Left kidney (tissue), 2 donors: ENCODE data around the gene SUMF2. TPM values are rescaled to one million over a fixed set of nuclear protein-coding genes. Genes with fewer than 3 reads are reported as not detected.
"Not testable (repeated sequence)": the region's sequence is repeated elsewhere in the genome, so short reads cannot be mapped to it uniquely, and the experiment has no call there.

Source experiments
- DNase-seq: peaks from one replicate; pipeline ENCODE4 v3.0.0-alpha.2; 2013
- polyA plus RNA-seq: library from polyadenylated mRNA; unstranded; fragments of 120-200 nt; gene quantifications from one replicate; pipeline ENCODE4 v1.2.1, GENCODE V29; 2013; ENCODE audit not compliant: insufficient read length

The SUMF2 gene
- polyA plus RNA-seq, 1 donor = 153 TPM

DNA sequence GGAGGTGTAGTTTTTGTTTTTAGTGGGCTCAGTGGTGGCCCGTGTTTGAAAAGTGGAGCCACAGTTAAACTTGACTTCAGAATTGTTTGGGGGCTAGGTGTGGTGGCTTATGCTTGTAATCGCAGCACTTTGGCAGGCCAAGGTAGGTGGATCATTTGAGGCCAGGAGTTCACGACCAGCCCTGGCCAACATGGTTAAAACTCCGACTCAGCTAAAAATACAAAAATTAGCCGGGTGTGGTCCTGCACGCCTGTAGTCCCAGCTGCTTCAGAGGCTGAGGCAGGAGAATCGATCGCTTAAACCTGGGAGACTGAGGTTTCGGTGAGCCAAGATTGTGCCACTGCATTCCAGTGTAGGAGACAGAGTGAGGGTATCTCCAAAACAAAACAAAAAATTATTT lies 10.7 kb upstream of the SUMF2 start:
- no peak for DNase-seq

DNA sequence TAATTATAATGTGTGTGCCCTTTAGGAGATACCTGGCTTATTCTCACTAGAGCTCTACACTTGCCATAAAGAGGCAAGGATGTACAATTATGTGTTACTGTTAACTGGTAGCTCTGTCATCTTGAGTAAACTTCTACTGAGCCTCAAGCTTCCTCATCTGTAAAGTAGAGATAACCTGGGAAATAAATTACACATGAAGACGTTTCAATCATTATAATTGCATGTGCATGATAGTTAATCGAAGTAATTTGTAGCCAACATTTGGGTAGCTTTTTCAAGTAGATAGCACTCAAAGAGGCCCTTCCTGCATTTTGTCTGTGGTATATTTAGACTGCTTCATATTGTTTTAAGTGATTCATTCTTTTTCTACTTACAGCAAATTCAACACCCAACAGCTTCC lies 10.1 kb upstream of the SUMF2 start:
- DNase-seq = no peak

DNA sequence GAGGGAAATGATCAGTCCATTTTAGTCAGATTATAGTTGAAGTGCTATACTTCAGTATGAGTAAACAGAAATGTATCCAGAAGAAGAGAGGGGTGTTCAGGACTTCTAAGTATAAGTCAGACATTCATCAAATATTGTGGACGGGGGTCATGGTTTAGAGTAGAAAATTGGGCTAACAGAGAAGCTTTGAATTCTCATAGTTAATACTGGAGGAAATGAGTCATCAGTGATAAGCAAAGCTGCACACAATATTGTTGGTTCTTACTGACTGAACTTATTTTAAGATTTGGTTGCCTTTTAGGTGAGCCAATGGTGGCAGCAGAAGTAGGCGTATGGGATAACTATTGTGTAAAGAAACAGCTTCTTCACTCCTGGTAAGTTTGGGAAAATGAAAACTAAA lies 1.7 kb upstream of the SUMF2 start:
- DNase-seq = no peak

DNA sequence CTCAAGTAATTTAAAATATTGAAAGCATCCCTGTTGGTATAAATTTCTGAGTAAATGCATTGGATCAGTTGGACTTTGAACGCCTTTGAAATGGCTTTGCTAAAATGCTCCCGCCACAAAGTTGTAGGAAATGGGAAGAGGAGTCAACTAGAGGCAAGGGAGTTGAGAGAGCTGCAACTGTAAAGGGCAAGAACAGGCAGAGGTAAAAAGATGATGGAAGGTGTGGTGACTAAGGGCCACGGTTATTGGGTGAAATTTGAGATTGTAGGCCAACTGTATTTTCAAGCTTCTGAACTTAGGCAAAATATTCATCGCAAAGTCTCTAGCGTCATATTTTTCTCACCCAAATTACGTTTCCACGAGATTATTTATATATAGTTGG lies 595 bp upstream of the SUMF2 start:
- DNase-seq = no peak

DNA sequence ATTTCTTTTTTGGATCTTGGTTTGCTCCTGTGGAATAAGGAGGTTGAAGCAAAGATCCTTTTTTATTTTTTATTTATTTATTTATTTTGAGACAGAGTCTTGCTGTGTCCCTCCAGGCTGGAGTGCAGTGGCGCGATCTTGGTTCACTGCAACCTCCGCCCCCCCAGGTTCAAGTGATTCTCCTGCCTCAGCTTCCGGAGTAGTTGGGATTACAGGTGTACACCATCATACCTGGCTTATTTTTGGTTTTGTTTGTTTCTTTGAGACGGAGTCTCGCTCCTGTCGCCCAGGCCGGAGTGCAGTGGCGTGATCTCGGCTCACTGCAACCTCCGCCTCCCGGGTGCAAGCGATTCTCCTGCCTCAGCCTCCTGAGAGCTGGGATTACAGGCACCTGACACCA lies 2.3 kb downstream of the SUMF2 start:
- DNase-seq = not testable (repeated sequence)

DNA sequence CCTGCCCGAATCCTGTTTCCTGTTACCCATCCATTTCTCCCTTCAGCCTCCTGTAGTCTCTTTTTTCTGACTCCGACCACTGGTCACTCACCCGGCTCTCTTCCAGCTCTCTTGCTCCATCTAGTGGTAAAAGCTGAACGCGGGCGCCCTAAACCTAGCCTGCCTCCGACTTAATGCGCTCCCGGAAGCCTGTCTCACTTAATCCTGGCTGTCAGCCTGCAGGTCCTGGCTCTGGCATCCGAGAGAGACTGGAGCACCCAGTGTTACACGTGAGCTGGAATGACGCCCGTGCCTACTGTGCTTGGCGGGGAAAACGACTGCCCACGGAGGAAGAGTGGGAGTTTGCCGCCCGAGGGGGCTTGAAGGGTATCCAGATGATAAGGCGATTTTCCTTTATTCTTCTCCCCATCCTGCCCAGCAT lies 10.3 kb downstream of the SUMF2 start:
- peak; percentile 84 for DNase-seq

DNA sequence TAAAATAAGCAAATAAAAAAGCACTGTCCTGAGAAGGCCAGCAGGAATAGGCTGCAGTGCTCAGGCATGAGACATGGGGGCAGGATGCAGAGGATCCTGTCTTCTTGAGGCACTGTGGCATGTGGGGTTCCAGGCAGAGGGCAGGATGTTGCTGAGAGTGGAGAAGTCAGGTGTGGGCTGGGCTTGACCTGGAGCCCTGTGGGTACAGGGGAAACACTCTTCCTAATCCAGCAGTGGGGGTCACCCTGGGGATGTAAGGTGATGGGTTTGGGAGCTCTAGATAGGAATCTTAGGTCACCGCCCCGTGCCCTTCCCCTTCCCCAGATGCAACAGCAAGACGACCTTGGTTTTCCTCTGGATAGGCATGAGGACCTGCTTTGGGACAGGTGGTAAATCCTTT lies 13.6 kb downstream of the SUMF2 start:
- no peak for DNase-seq

DNA sequence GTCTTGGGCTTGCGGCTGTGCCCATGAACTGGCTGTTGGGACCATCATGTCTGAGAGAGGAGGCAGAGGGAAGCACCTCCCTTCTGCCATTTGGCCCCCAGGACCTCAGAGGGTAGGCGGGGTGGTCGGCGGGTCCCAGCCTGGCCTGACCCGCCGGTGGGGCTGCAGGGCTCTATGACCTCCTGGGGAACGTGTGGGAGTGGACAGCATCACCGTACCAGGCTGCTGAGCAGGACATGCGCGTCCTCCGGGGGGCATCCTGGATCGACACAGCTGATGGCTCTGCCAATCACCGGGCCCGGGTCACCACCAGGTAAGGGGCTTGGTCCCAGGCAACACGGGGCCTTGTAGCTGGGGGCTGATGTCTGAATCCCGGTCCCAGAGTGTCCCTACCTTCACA lies 14.1 kb downstream of the SUMF2 start:
- DNase-seq = no peak

DNA sequence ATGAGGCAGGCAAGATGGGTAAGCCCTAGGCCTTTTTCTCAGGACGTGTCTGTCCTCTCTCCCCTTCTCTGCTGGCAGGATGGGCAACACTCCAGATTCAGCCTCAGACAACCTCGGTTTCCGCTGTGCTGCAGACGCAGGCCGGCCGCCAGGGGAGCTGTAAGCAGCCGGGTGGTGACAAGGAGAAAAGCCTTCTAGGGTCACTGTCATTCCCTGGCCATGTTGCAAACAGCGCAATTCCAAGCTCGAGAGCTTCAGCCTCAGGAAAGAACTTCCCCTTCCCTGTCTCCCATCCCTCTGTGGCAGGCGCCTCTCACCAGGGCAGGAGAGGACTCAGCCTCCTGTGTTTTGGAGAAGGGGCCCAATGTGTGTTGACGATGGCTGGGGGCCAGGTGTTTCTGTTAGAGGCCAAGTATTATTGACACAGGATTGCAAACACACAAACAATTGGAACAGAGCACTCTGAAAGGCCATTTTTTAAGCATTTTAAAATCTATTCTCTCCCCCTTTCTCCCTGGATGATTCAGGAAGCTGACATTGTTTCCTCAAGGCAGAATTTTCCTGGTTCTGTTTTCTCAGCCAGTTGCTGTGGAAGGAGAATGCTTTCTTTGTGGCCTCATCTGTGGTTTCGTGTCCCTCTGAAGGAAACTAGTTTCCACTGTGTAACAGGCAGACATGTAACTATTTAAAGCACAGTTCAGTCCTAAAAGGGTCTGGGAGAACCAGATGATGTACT lies 15.5 kb downstream of the SUMF2 start:
- DNase-seq = no peak

DNA sequence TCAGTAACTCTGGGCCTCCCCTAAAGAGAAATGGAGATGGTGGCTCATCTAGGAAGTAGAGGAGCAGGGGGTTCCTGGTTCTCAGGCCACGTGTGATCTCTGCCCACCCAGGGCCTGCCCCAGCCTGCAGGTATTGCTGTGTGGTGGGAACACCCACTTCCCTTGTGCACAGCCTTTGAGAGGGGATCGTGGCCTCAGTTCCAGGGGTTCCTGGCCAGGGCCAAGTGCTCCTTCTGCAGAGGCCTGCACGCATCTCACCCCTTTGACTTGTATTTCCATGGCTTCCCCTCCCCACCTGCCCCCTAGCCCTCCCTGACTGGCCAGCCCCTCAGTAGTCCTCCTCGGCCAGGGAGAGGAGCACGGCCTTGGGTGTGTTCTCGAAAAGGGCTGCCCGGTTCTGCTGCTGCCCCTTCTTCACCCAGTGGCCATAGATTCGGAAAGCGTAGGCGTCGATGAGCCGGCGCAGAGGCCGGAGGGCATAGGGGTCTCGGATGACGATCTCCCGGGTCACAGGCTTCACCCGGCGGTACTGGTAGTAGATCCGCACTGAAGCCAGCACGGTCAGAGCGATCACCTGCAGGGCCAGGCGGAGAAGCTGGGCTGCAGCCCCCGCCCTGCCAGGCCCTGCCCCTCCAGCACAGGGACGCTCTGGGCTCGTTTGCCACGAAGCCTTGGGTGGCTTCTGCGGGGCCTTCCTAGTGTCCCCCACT lies 16.8 kb downstream of the SUMF2 start:
- DNase-seq = not testable (repeated sequence)

DNA sequence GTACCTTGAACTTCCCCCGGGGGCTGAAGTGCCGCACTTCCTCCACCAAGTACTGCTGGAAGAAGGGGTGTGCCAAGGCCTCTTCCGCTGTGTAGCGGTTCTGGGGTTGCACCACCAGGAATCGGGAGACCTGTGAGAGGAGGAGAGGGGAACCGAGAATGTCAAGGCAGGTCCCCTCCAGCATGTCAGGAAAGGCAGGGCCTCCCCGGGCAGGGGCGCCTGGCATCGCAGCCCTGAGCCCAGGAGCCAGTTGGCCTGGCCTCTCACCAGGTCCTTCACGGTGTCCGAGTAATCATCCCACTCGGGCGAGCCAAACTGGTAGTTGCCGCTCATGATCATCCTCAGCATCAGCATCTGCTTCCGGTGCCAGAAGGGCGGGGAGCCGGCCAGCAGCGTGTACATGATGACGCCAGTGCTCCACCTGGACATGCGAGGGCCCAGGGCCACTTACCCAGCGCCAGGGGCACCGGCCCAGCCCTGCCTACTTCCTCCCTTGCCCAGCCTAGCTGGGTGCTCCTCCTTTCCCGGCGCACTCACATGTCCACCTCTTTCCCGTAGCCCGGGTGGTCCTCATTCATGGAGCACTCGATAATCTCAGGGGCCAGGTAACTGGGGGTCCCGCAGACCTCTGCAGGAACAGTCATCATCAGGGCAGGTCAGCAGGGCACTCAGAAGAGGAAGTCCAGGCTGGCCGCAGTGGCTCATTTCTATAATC lies 17.7 kb downstream of the SUMF2 start:
- no peak for DNase-seq

DNA sequence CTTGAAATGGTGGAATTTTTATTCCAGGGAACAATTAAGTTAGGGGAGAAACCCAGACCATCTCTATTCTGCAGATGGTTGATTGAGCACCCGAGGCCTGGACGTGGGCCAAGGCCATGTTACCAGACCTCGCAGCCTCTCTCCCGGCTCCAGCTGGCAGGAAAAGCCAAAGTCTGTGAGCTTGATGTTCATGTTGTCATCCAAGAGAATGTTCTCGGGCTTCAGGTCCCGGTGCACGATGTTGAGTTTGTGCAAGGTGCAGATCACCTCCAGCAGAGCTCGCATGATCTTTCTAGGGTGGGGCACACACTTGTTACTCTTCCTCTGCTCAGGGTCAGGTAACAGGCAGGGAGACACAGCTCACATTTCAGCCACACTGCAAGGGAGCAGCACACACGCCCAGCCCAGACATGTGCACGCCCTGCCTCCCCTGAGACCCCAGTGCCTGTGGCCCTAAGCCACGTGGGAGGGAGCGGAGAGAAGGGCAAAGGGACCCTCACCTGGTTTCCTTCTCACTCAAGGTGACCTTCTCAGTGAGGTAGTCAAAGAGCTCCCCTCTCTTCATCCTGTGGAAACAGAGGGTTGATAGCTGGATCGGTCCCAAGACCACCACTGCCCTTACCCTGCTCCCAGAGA lies 19.2 kb downstream of the SUMF2 start:
- DNase-seq = no peak

DNA sequence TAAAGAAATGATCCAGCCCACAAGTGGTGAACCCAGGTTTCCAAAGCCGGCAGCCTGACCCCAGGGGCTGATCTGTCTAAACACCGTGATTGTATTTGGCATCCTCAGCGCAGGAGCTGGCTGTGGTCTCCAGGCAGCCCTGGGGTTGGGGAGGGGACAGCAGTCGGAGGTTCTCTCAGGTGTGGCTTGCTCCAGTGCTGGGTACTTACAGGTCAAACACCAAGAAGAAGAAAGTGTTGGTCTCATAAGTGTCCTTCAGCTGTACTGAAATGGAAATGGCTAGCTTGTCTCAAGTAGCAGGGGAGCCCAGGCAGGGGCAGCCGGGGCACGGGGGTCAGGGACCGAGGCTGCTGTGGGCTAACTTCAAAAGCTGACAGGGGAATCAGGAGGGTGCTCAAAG lies 22.7 kb downstream of the SUMF2 start:
- no peak for DNase-seq

DNA sequence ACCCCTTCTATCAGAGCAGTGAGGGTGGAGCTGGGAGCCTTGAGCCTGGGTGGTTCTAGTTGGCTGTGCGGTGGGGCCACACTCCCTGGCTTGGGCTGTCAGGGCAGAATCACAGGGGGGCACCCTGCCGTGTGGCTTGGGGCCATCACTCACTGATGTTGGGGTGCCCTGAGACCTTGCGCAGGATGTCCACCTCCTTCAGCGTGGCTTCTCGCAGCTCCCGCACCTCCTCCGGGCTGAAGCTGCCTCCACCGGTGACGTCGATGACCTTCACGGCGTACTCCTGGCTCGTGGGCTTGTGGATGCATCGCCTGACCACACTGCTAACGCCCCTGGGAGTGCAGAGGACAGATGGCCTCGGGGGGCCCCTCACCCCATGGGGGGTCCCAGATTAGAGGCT lies 23.4 kb downstream of the SUMF2 start:
- DNase-seq = no peak

DNA sequence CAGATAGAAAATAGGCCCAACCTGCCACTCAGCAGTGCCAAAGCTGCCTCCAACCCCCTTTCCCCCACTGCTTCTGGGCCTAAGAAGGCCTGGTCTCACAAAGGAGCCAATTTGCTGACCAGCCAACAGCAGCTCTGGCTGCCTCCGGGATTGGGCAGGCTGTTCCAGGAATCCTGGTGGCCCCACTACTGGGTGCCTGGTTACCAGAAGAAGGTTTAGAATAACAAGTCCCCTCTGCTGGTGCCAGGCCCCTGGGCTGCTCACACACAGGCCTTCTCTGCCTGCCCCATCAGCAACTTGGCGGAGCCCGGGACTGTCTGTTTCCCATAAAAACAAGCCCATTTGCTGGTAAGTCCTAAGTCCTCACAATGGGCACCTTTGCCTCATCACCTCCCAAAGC lies 27.5 kb downstream of the SUMF2 start:
- no peak for DNase-seq

DNA sequence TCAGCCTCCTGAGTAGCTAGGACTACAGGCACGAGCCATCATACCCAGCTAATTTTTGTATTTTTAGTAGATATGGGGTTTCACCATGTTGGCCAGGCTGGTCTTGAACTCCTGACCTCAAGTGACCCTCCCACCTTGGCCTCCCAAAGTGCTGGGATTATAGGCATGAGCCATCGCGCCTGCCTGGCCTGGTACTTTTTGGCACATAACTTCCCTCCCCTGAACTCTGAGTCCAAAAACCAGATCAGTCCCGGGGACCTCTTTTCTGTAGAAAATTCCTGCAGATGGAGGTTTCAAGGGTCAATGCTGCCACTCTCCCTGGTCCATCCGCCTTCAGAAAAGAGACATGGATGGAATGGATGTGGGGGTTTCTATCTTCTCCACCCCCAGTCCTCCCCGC lies 28.3 kb downstream of the SUMF2 start:
- not testable (repeated sequence) for DNase-seq

DNA sequence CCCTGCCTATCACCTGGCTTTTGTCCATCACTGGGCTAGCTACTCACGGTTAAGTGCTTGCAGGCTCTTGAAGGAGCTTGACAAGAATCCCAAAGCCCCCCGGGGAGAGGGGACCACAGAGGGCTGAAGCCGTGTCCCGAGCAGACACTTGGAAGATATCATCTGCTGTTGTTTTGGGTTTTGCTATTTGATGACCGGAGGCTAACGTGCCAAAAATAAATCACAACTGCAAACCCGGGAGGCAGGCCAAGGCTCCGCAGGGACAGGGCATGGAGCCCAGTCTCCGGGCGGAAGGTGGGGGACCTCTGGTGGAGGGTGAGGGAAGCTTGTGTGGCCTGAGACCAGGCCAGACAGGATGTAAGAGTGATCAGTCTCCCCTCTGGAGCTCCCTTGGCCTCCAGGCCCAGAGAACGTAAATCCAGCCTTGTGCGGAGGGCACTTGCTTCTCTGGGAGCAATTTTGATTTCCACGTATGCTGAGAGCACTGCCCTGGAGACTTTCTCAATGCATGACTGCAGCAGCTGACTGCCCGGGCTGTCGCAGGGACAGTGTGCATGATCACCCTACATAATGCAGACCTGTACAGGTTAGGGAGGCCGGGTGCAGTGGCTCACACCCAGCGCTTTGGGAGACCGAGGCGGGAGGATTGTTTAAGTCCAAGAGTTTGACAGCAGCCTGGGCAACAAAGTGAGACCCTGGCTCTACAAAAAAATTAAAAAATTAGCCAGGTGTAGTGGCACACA lies 28.9 kb downstream of the SUMF2 start, which contains the start of gene PHKG1:
PHKG1 (minus strand) TSS at position 164 of the 743 bp plus-strand sequence. CDS start 4,011 bp downstream, outside the sequence.
- no peak for DNase-seq

DNA sequence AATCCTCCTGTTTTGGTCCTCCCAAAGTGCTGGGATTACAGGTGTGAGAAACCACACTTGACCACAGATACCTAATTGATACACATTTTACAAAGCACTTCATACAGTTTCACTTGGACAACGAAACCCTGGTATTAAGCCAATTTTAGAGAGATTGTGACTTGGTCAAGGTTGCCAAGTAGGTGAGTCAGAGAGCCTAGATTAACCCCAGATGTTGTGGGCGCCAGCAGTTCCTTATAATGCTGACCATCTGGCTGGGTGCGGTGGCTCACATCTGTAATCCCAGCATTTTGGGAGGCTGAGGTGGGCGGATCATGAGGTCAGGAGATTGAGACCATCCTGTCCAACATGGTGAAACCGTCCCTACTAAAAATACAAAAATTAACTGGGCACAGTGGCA lies 33.6 kb downstream of the SUMF2 start:
- DNase-seq = no peak

DNA sequence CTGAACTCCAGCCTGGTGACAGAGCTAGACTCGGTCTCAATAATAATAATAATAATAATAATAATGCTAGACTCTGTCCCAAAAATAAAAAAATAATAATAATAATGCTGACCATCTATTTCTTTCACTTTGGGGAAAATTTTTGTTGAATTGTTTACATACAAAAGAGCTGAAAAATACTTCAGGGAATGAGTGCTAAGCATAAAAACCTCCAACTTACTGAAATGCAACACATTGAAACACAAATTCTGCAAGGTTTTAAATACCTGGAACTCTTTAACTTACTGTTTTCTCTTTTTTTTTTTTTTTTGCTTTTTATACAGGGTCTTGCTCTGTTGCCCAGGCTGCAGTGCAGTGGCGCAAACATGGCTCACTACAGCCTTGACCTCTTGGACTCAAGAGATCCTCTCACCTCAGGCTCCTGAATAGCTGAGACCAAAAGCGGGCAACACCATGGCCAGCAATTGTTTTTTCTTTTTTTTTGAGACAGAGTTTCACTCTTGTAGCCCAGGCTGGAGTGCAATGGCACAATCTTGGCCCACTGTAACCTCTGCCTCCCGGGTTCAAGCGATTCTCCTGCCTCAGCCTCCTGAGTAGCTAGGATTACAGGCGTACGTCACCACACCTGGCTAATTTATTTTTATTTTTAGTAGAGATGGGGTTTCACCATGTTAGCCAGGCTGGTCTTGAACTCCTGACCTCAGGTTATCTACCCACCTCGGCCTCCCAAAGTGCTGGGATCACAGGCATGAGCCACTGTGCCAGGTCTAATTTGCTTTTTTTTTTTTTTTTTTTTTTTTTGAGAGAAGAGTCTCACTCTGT lies 34.3 kb downstream of the SUMF2 start:
- DNase-seq = not testable (repeated sequence)

DNA sequence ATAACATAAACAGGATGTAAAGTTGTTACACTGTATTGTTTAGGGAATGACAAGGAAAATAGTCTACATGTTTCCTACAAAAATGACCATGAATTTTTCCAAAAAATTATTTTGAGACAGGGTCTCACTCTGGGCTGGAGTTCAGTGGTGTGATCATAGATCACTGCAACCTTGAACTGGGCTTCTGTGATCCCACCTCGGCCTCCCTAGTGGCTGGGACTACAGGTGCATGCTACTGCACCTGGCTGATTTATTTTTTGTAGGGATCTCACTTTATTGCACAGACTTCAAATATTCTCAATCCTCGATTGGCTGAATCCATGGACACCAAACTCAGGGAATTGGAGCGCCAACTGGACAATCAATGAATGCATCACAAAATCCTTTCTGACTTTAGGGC lies 35.6 kb downstream of the SUMF2 start:
- no peak for DNase-seq

DNA sequence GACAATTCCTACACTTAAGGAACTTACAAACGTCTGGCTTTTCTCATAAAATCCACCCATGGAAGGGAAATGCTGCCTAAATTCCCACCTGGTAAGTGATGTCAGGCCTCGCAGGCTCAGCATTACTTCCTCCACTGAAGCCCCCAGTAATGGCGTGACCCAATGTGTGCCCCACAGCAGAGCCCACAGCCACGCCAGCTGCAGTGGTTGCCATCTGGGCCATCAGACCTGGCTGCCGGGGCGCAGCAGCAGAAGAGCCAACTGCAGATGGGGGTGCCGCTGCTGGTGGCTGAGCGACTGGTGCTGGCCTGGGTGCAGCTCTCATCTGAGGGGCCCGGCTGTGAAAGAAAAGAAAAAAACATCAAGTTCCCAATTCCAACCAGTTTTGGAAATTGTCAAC lies 40.1 kb downstream of the SUMF2 start:
- DNase-seq = not testable (repeated sequence)
